GM12874 (cell line): ENCODE data around the gene PAFAH1B1.
A peak's percentile ranks its signal among the peaks of the same experiment; 100 is the strongest.

Experiments
- CTCF ChIP-seq: IDR thresholded peaks from 2 replicates; pipeline ENCODE4 v1.5.1; 2011; ENCODE audit warnings: low read depth, mild to moderate bottlenecking, control low read depth, low read length, moderate library complexity; ENCODE audit not compliant: insufficient read depth

The PAFAH1B1 gene

GRCh38 chr17:2704031-2704889, 110.8 kb downstream of the PAFAH1B1 start:
- TF ChIP-seq CTCF, result no peak

GRCh38 chr17:2704890-2705248, 111.4 kb downstream of the PAFAH1B1 start:
- no peak for TF ChIP-seq CTCF

GRCh38 chr17:2705263-2705662, 111.8 kb downstream of the PAFAH1B1 start:
- no peak for TF ChIP-seq CTCF

- TF ChIP-seq CTCF, result no peak
These were observed 112.7 kb downstream of the PAFAH1B1 start for GRCh38 chr17:2705888-2706795.

- no peak for TF ChIP-seq CTCF
These were observed 113.6 kb downstream of the PAFAH1B1 start for GRCh38 chr17:2706911-2707510.

GRCh38 chr17:2707721-2708584, 114.5 kb downstream of the PAFAH1B1 start:
- peak; percentile 52 for TF ChIP-seq CTCF
